GM23248 (cell line): ENCODE measurements around the gene LYRM9. TPM values are rescaled to one million over a fixed set of nuclear protein-coding genes. Genes with fewer than 3 reads are reported as not detected.
"Not testable (repeated sequence)": the region's sequence is repeated elsewhere in the genome, so short reads cannot be mapped to it uniquely, and the experiment has no call there.

Experiments
- DNase-seq: peaks from one replicate; pipeline ENCODE4 v3.0.0-alpha.2; 2015
- H2AFZ ChIP-seq: fragments of 200-600 bp; sonication (generic); 2 replicates; pipeline ENCODE4 v1.6.1; 2016; ENCODE audit warnings: antibody characterized with exemption
- H3F3A ChIP-seq: fragments of 200-600 bp; sonication (generic); 2 replicates; pipeline ENCODE4 v1.6.1; 2016; ENCODE audit warnings: mild to moderate bottlenecking, antibody characterized with exemption, mixed run types; ENCODE audit not compliant: insufficient read depth
- H3K27ac ChIP-seq: fragments of 200-600 bp; sonication (generic); 2 replicates; pipeline ENCODE4 v1.5.1; 2016; ENCODE audit warnings: mild to moderate bottlenecking
- H3K27me3 ChIP-seq: fragments of 200-600 bp; sonication (generic); replicated peaks from 2 replicates; pipeline ENCODE4 v1.6.1; 2016; ENCODE audit warnings: mild to moderate bottlenecking; ENCODE audit not compliant: insufficient read depth
- H3K36me3 ChIP-seq: fragments of 200-600 bp; sonication (generic); 2 replicates; pipeline ENCODE4 v1.6.1; 2016; ENCODE audit warnings: low read depth, mild to moderate bottlenecking
- H3K4me1 ChIP-seq: fragments of 200-600 bp; sonication (generic); 2 replicates; pipeline ENCODE4 v1.6.1; 2016; ENCODE audit warnings: mild to moderate bottlenecking; ENCODE audit not compliant: insufficient read depth
- H3K4me2 ChIP-seq: fragments of 200-600 bp; sonication (generic); one replicate; pipeline ENCODE4 v1.6.1; 2016; ENCODE audit warnings: mild to moderate bottlenecking; ENCODE audit not compliant: unreplicated experiment
- H3K4me3 ChIP-seq: fragments of 200-600 bp; sonication (generic); 2 replicates; pipeline ENCODE4 v1.5.1; 2016; ENCODE audit warnings: mild to moderate bottlenecking
- H3K79me2 ChIP-seq: fragments of 200-600 bp; sonication (generic); 2 replicates; pipeline ENCODE4 v1.6.1; 2016; ENCODE audit warnings: mild to moderate bottlenecking; ENCODE audit not compliant: insufficient read depth
- H3K9ac ChIP-seq: fragments of 200-600 bp; sonication (generic); 2 replicates; pipeline ENCODE4 v1.6.1; 2016; ENCODE audit warnings: mild to moderate bottlenecking
- H3K9me2 ChIP-seq: fragments of 200-600 bp; sonication (generic); 2 replicates; pipeline ENCODE4 v1.6.1; 2016; ENCODE audit warnings: mixed run types, mild to moderate bottlenecking, moderate library complexity; ENCODE audit not compliant: insufficient read depth
- H3K9me3 ChIP-seq: fragments of 200-600 bp; sonication (generic); one replicate; pipeline ENCODE4 v1.6.1; 2017; ENCODE audit warnings: low read depth
- H4K20me1 ChIP-seq: fragments of 200-600 bp; sonication (generic); 2 replicates; pipeline ENCODE4 v1.6.0; 2016; ENCODE audit not compliant: insufficient read depth
- EZH2 ChIP-seq: fragments of 200-600 bp; sonication (generic); IDR thresholded peaks from 2 replicates; pipeline ENCODE4 v1.6.1; 2018; ENCODE audit warnings: antibody characterized with exemption, mild to moderate bottlenecking; ENCODE audit not compliant: insufficient read depth, poor library complexity, severe bottlenecking
- EZH2phosphoT487 ChIP-seq: fragments of 200-600 bp; sonication (generic); IDR thresholded peaks from 2 replicates; pipeline ENCODE4 v1.6.1; 2018; ENCODE audit warnings: antibody characterized with exemption, moderate library complexity, mild to moderate bottlenecking, low read depth; ENCODE audit not compliant: insufficient read depth
- WGBS, 2 experiments: methylation state at CpG; one replicate each; pipeline ENCODE4 v1.1.6; 2015 to 2017; ENCODE audit warnings: low lambda C conversion rate in 2 of 2, low coverage in 1 of 2; ENCODE audit errors: missing lambda C conversion rate in 2 of 2; 5-methylcytosine and 5-hydroxymethylcytosine counted together
- in situ Hi-C: fragments of 300-500 bp; cut with MboI; formaldehyde crosslinking; loops from 2 replicates; pipeline ENCODE4 v1.15.0; 2020
- polyA plus RNA-seq: library from polyadenylated mRNA; unstranded; fragments of >200 nt; fragmentation: Nextera tagmentation; extraction: Ambion mirVana; gene quantifications from 2 replicates; pipeline ENCODE4 v1.2.1, GENCODE V29; 2016
- total RNA-seq: library from RNA; depleted of rRNA; stranded (reverse); fragments of >200 nt; shearing (Covaris generic); gene quantifications from 2 replicates; pipeline ENCODE4 v1.2.3, GENCODE V29; 2014

Gene LYRM9
- total and polyA plus RNA-seq, 2 experiments from 2014 or later = 11.3 to 15.4 TPM

DNA sequence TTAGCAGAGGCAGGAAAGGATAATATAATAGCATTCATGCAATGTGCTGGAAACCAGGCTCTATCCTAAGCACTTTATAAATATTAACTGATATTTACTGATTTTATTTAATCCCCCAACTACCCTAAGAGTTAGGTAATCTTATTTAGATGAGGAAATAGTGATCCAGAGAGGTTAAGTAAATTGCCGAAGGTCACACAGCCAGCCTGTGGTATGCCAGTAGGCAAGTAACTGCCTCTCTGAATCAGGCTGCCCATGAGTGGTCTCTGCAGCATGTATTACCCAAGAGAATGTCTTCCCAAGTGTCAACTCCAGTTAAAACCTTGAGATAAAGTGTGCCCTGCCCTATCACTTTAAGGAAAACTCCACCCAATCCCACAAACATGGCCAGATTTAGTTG lies 25.3 kb upstream of the LYRM9 start:
- 95 to 96% methylated on average over 1 of the region's 1 CpG for WGBS, 2 experiments
- no peaks in the 10 kb centered on the region for H3K9me2 ChIP-seq
- no peaks in the 10 kb centered on the region for H3F3A ChIP-seq
- DNase-seq = no peak
- no peaks in the 10 kb centered on the region for H3K27me3 ChIP-seq
- H3K9ac ChIP-seq = no peak overlapping the region
- in situ Hi-C loops = no loop called here
- H3K27ac ChIP-seq = no peak overlapping the region
- no peaks in the 10 kb centered on the region for H3K9me3 ChIP-seq
- no peak overlapping the region for H3K4me2 ChIP-seq
- no peaks in the 10 kb centered on the region for H4K20me1 ChIP-seq
- H3K4me3 ChIP-seq = no peak overlapping the region
- no peak for TF ChIP-seq EZH2phosphoT487
- TF ChIP-seq EZH2 = no peak
- no peak overlapping the region for H2AFZ ChIP-seq
- no peaks in the 10 kb centered on the region for H3K36me3 ChIP-seq
- no peaks in the 10 kb centered on the region for H3K4me1 ChIP-seq
- no peaks in the 10 kb centered on the region for H3K79me2 ChIP-seq

DNA sequence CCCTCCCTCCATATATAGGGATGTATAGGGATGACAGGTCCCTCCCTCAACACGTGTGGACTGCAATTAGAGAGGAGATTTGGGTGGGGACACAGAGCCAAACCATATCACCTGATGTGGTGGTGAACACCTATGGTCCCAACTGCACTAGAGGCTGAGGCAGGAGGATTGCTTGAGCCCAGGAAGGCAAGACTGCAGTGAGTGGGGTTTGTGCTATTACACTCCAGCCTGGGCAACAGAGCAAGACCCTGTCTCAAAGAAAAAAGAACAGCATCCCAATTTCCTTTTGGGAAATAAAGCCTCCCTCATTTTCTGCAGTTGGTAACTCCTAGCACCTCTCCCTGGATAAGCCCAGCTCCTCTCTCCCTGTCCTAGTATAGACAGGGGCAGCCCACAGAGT lies 23.8 kb upstream of the LYRM9 start:
- no peaks in the 10 kb centered on the region for H3K79me2 ChIP-seq
- no peaks in the 10 kb centered on the region for H3K36me3 ChIP-seq
- no peak overlapping the region for H3K4me2 ChIP-seq
- H2AFZ ChIP-seq = no peak overlapping the region
- H3K9me2 ChIP-seq = no peaks in the 10 kb centered on the region
- no peaks in the 10 kb centered on the region for H3K27me3 ChIP-seq
- in situ Hi-C loops = no loop called here
- H4K20me1 ChIP-seq = no peaks in the 10 kb centered on the region
- no peak for DNase-seq
- no peaks in the 10 kb centered on the region for H3K9me3 ChIP-seq
- H3K4me1 ChIP-seq = no peaks in the 10 kb centered on the region
- no peak overlapping the region for H3K9ac ChIP-seq
- WGBS, 2 experiments = 0% methylated on average over 1 of the region's 1 CpG
- H3F3A ChIP-seq = no peaks in the 10 kb centered on the region
- H3K4me3 ChIP-seq = no peak overlapping the region
- no peak for TF ChIP-seq EZH2
- TF ChIP-seq EZH2phosphoT487 = no peak
- H3K27ac ChIP-seq = no peak overlapping the region

DNA sequence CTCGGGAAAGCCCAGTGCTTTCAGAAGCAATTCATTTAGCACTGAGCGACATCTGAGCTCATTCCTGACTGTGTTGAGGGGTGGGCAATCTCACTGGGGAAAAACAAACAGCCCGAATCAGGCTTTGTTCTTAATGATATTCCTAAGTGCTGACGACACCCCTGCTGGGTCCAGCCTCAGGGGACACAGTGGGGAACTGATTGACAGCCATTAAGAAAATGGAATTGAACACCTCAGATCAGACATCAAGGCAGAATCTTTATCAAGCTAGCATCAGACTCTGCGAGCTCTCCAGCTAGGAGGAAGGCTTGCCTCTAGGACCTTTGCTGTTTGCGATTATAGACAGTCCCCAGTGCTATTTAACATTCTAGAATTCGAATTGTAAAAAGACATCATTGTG lies 22.5 kb upstream of the LYRM9 start:
- H3K27me3 ChIP-seq = no peaks in the 10 kb centered on the region
- no peak overlapping the region for H3K4me2 ChIP-seq
- no peak for DNase-seq
- WGBS, 2 experiments = 7 to 8% methylated on average over 7 of the region's 7 CpGs
- H3K9me3 ChIP-seq = no peaks in the 10 kb centered on the region
- H2AFZ ChIP-seq = no peak overlapping the region
- H3F3A ChIP-seq = no peaks in the 10 kb centered on the region
- TF ChIP-seq EZH2phosphoT487 (no peak), EZH2 (no peak)
- no peaks in the 10 kb centered on the region for H3K9me2 ChIP-seq
- no peak overlapping the region for H3K27ac ChIP-seq
- no peaks in the 10 kb centered on the region for H3K36me3 ChIP-seq
- H3K9ac ChIP-seq = no peak overlapping the region
- in situ Hi-C loops = no loop called here
- H4K20me1 ChIP-seq = no peaks in the 10 kb centered on the region
- H3K79me2 ChIP-seq = no peaks in the 10 kb centered on the region
- H3K4me1 ChIP-seq = no peaks in the 10 kb centered on the region
- H3K4me3 ChIP-seq = no peak overlapping the region

DNA sequence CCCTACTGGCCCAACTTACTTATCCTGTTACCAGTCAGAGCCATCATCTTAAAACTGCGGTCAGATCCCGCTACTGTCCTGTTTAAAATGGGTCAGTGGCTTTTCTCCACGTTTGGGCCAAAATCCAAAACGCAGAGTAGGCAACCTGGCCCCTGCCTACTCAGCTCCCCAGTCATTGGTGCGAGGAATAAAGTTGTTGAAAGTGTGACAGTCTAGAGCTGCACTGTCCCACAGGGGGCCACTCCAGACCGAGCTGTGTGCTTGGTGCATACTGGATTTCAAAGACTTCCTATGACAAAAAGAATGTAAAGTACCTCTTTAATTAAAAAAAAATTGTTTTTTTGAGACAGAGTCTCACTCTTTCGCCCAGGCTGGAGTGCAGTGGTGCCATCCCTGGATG lies 21.2 kb upstream of the LYRM9 start:
- 30 to 31% methylated on average over 7 of the region's 7 CpGs for WGBS, 2 experiments
- in situ Hi-C loops = no loop called here
- Histone ChIP-seq H2AFZ (no peak overlapping the region), H3K4me2 (no peak overlapping the region), H3K9ac (no peak overlapping the region), H3K4me1 (no peaks in the 10 kb centered on the region), H3K9me2 (no peaks in the 10 kb centered on the region), H3F3A (no peaks in the 10 kb centered on the region), H4K20me1 (no peaks in the 10 kb centered on the region), H3K9me3 (no peaks in the 10 kb centered on the region), H3K27ac (no peak overlapping the region), H3K36me3 (no peaks in the 10 kb centered on the region), H3K79me2 (no peaks in the 10 kb centered on the region), H3K27me3 (no peaks in the 10 kb centered on the region), H3K4me3 (no peak overlapping the region)
- no peak for TF ChIP-seq EZH2phosphoT487
- no peak for TF ChIP-seq EZH2
- no peak for DNase-seq

DNA sequence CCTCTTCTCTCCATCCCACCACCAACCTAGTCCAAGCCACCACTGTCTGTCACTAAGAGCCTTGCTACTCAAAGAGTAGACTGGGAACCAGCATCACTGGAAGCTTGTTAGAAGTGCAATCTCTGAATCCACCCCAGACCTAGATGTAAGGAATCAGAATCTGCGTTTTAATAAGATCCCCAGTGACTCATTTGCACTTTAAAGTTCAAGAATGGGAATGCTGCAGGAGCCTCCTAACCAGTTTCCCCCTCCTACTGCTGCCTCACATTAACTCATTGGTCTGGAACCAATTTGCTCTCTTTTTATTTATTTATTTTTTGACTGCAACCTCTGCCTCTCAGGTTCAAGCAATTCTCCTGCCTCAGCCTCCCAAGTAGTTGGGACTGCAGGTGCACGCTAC lies 19.8 kb upstream of the LYRM9 start:
- Histone ChIP-seq H3K4me2 (no peak overlapping the region), H3K4me1 (no peaks in the 10 kb centered on the region), H3K9ac (no peak overlapping the region), H3K9me3 (no peaks in the 10 kb centered on the region), H3F3A (no peaks in the 10 kb centered on the region), H3K79me2 (no peaks in the 10 kb centered on the region), H4K20me1 (no peaks in the 10 kb centered on the region), H3K36me3 (no peaks in the 10 kb centered on the region), H3K27me3 (no peaks in the 10 kb centered on the region), H3K4me3 (no peak overlapping the region), H2AFZ (no peak overlapping the region), H3K27ac (no peak overlapping the region), H3K9me2 (no peaks in the 10 kb centered on the region)
- WGBS, 2 experiments = 38 to 46% methylated on average over 2 of the region's 2 CpGs
- TF ChIP-seq EZH2 = no peak
- TF ChIP-seq EZH2phosphoT487 = no peak
- in situ Hi-C loops = no loop called here
- DNase-seq = peak; percentile 10

DNA sequence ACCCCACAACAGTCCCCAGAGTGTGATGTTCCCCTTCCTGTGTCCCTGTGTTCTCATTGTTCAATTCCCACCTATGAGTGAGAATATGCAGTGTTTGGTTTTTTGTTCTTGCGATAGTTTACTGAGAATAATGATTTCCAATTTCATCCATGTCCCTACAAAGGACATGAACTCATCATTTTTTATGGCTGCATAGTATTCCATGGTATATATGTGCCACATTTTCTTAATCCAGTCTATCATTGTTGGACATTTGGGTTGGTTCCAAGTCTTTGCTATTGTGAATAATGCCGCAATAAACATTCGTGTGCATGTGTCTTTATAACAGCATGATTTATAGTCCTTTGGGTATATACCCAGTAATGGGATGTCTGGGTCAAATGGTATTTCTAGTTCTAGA lies 19.1 kb upstream of the LYRM9 start:
- in situ Hi-C loops, H3K4me1 ChIP-seq, H3K4me2 ChIP-seq, H3K9me3 ChIP-seq, H3K27me3 ChIP-seq, H3K27ac ChIP-seq, H3F3A ChIP-seq, DNase-seq, H3K9ac ChIP-seq, H3K4me3 ChIP-seq, H4K20me1 ChIP-seq, H2AFZ ChIP-seq, H3K79me2 ChIP-seq, H3K9me2 ChIP-seq, H3K36me3 ChIP-seq: not testable (repeated sequence)
- WGBS, 2 experiments = 75% methylated on average over 3 of the region's 3 CpGs
